ENCODE data around the gene ADAMTS9. TPM values are rescaled to one million over a fixed set of nuclear protein-coding genes. Genes with fewer than 3 reads are reported as not detected.

The ADAMTS9 gene
- total and polyA plus RNA-seq, 4 donors = 1.2 to 13.8 (median 7.4) TPM

DNA sequence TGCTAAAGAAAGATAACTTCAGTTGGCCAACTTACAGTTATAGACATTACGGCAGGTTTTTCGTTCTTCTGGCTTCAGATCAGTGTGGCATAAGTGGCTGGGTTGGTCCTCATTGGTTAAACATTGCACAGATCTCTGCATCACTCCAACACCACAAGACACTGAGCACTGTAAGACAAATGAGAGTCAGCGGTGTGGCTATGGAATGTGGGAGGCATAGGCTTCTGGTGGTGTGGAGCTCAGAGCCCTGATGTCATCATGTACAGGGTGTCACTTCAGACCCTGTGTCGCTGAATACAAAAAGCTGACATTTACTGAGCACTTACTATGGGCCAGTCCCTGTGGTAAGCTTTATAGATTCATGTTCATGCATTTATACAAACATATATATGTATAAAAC lies 146.0 kb downstream of the ADAMTS9 start:
- no peak for DNase-seq (ENCODE audit: low spot score)
- H3K27ac ChIP-seq (ENCODE audit: low read depth in 1 of 2, low read length in 2 of 2) = no peak overlapping the region
- H3K4me1 ChIP-seq (ENCODE audit: control insufficient read depth in 4 of 4, insufficient read depth in 4 of 4, low read length in 3 of 4) = no peaks in the 10 kb centered on the region
- no peaks in the 10 kb centered on the region for H3K36me3 ChIP-seq (ENCODE audit: control insufficient read depth in 4 of 4, insufficient read depth in 3 of 4, low read depth in 1 of 4, low read length in 3 of 4)
- no peaks in the 10 kb centered on the region for H3K27me3 ChIP-seq (ENCODE audit: control insufficient read depth in 4 of 4, insufficient read depth in 4 of 4, low read length in 3 of 4)
- 92% methylated on average over 4 of the region's 4 CpGs for whole genome bisulfite sequencing
- no peak for TF ChIP-seq JUND (IDR thresholded peaks at IDR 0.05)
- TF ChIP-seq, protein P1, sequence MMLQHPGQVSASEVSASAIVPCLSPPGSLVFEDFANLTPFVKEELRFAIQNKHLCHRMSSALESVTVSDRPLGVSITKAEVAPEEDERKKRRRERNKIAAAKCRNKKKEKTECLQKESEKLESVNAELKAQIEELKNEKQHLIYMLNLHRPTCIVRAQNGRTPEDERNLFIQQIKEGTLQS (IDR thresholded peaks at IDR 0.05) = no peak
- TF ChIP-seq, protein P2, sequence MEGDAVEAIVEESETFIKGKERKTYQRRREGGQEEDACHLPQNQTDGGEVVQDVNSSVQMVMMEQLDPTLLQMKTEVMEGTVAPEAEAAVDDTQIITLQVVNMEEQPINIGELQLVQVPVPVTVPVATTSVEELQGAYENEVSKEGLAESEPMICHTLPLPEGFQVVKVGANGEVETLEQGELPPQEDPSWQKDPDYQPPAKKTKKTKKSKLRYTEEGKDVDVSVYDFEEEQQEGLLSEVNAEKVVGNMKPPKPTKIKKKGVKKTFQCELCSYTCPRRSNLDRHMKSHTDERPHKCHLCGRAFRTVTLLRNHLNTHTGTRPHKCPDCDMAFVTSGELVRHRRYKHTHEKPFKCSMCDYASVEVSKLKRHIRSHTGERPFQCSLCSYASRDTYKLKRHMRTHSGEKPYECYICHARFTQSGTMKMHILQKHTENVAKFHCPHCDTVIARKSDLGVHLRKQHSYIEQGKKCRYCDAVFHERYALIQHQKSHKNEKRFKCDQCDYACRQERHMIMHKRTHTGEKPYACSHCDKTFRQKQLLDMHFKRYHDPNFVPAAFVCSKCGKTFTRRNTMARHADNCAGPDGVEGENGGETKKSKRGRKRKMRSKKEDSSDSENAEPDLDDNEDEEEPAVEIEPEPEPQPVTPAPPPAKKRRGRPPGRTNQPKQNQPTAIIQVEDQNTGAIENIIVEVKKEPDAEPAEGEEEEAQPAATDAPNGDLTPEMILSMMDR (IDR thresholded peaks at IDR 0.05; ENCODE audit: low read depth, low read length, missing input control) = no peak
- no peak for TF ChIP-seq SP1 (IDR thresholded peaks at IDR 0.05)
- TF ChIP-seq HNF4G (IDR thresholded peaks at IDR 0.05) = no peak
- no peak for TF ChIP-seq HNF4A (conservative IDR thresholded peaks at IDR 0.05)
- TF ChIP-seq YY1 (IDR thresholded peaks at IDR 0.05) = no peak
- no peak for TF ChIP-seq MAX (IDR thresholded peaks at IDR 0.05)
- TF ChIP-seq REST (IDR thresholded peaks at IDR 0.05) = no peak
- TF ChIP-seq TAF1 (conservative IDR thresholded peaks at IDR 0.05) = no peak
- no peak for TF ChIP-seq RXRA (IDR thresholded peaks at IDR 0.05)
- no peak for TF ChIP-seq FOXA1 (IDR thresholded peaks at IDR 0.05)
- no peak for TF ChIP-seq FOXA2 (IDR thresholded peaks at IDR 0.05)
- no peak for TF ChIP-seq GABPA (IDR thresholded peaks at IDR 0.05 in 1 of 2, conservative IDR thresholded peaks at IDR 0.05 in 1 of 2)
- no peak for TF ChIP-seq ZBTB33 (IDR thresholded peaks at IDR 0.05)
- H3K4me3 ChIP-seq (ENCODE audit: low read depth in 1 of 3, low read length in 3 of 3) = no peak overlapping the region
- no peak overlapping the region for H3K9ac ChIP-seq (ENCODE audit: low read depth in 1 of 2, low read length in 2 of 2)
- no peaks in the 10 kb centered on the region for H3K9me3 ChIP-seq (ENCODE audit: control insufficient read depth in 4 of 4, low read length in 3 of 4)

Data from liver (tissue), 9 donors.